ENCODE measurements around the gene CCDC154.

DNA sequence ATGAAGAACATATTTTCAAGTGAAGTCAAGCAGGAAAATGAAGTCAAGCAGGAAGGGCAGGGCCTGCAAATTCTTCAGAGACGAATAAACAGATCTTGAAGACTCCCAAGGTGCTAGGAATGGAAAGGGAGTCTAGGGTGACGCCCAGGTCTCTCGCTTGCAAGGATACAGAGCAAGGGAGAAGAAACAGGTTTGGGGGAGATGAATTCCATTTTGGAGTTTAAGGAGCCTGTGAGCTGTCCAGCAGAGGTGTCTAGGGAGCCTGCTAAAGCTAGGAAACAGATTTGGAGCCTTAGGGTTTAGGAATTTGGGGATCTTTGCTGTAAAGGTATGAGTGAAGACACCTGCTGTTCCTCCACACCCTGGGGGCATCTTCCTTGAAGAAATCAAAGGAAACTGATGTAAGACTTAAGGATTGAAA is 27.8 kb downstream of the CCDC154 start:
- TF ChIP-seq, protein P1, sequence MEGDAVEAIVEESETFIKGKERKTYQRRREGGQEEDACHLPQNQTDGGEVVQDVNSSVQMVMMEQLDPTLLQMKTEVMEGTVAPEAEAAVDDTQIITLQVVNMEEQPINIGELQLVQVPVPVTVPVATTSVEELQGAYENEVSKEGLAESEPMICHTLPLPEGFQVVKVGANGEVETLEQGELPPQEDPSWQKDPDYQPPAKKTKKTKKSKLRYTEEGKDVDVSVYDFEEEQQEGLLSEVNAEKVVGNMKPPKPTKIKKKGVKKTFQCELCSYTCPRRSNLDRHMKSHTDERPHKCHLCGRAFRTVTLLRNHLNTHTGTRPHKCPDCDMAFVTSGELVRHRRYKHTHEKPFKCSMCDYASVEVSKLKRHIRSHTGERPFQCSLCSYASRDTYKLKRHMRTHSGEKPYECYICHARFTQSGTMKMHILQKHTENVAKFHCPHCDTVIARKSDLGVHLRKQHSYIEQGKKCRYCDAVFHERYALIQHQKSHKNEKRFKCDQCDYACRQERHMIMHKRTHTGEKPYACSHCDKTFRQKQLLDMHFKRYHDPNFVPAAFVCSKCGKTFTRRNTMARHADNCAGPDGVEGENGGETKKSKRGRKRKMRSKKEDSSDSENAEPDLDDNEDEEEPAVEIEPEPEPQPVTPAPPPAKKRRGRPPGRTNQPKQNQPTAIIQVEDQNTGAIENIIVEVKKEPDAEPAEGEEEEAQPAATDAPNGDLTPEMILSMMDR (IDR thresholded peaks at IDR 0.05): no peak
- TF ChIP-seq POLR2A (IDR thresholded peaks at IDR 0.05): no peak

All from suprapubic skin (tissue), 3 donors.